ENCODE data around the gene ABCA9. TPM values are rescaled to one million over a fixed set of nuclear protein-coding genes. Genes with fewer than 3 reads are reported as not detected.

ABCA9 gene
- total RNA-seq, 1 donor from 2014 or later: 0.16 TPM

DNA sequence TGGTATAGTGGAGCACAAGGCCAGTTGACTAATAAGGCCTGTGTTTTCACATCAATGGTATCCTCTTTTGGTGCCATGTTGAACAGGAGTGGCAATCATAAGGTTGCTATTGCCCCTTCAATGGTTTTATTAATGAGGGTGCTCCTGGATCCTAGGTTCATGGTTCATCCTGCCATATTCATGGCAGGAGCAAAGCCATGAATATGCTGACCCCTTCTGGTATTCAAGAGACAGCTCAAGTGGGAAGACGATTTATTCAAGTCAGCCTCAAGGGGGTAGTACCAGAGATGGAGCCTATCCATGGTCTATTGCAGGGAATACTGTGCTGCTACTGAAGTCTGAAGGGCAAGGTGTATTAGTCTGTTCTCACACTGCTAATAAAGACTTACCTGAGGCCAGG, 2.6 kb downstream of the ABCA9 start:
- no peaks in the 10 kb centered on the region for H3K79me2 ChIP-seq (ENCODE audit: insufficient read depth, low read length)
- no peak for TF ChIP-seq CTCF (IDR thresholded peaks at IDR 0.05; ENCODE audit: insufficient read depth, low read depth, low read length)
- no peak for TF ChIP-seq EZH2 (IDR thresholded peaks at IDR 0.05; ENCODE audit: insufficient read depth, low read length)
- no peak overlapping the region for H2AFZ ChIP-seq (ENCODE audit: low read depth, low read length)
- DNase-seq (ENCODE audit: low read depth) (no peak), FAIRE-seq (no peak)
- no peak overlapping the region for H3K27ac ChIP-seq (ENCODE audit: low read depth, low read length)
- no peak overlapping the region for H3K27ac Mint-ChIP-seq (ENCODE audit: unreplicated experiment)
- no peaks in the 10 kb centered on the region for H3K36me3 Mint-ChIP-seq (ENCODE audit: low read depth, unreplicated experiment)
- H3K4me1 ChIP-seq (ENCODE audit: insufficient read depth, low read length): no peaks in the 10 kb centered on the region
- H3K4me2 ChIP-seq (ENCODE audit: low read length): no peak overlapping the region
- H3K4me1 Mint-ChIP-seq (ENCODE audit: low read depth, unreplicated experiment): no peaks in the 10 kb centered on the region
- H3K9me3 ChIP-seq (ENCODE audit: insufficient read depth, low read depth, low read length): no peaks in the 10 kb centered on the region
- H3K4me3 ChIP-seq (ENCODE audit: insufficient read depth, low read depth, low read length): no peak overlapping the region
- H3K27me3 ChIP-seq (ENCODE audit: insufficient read depth, low read length): no peaks in the 10 kb centered on the region
- H3K4me3 Mint-ChIP-seq (ENCODE audit: unreplicated experiment): no peak overlapping the region
- H4K20me1 ChIP-seq (ENCODE audit: insufficient read depth, low read length): no peaks in the 10 kb centered on the region
- no peaks in the 10 kb centered on the region for H3K36me3 ChIP-seq (ENCODE audit: insufficient read depth, low read length)
- H3K9ac ChIP-seq (ENCODE audit: low read length): no peak overlapping the region
- H3K27me3 Mint-ChIP-seq (ENCODE audit: low read depth, unreplicated experiment): no peaks in the 10 kb centered on the region
- H3K9me3 Mint-ChIP-seq (ENCODE audit: unreplicated experiment): peaks cover 5% of the 10 kb centered on the region

- Histone ChIP-seq H3K36me3 (ENCODE audit: insufficient read depth, low read length) (no peaks in the 10 kb centered on the region), H3K9me3 (ENCODE audit: insufficient read depth, low read depth, low read length) (no peaks in the 10 kb centered on the region), H3K4me1 (ENCODE audit: insufficient read depth, low read length) (no peaks in the 10 kb centered on the region), H3K79me2 (ENCODE audit: insufficient read depth, low read length) (no peaks in the 10 kb centered on the region), H3K27ac (ENCODE audit: low read depth, low read length) (no peak overlapping the region), H3K9ac (ENCODE audit: low read length) (no peak overlapping the region), H3K4me3 (ENCODE audit: insufficient read depth, low read depth, low read length) (no peak overlapping the region), H4K20me1 (ENCODE audit: insufficient read depth, low read length) (no peaks in the 10 kb centered on the region), H2AFZ (ENCODE audit: low read depth, low read length) (no peak overlapping the region), H3K4me2 (ENCODE audit: low read length) (no peak overlapping the region), H3K27me3 (ENCODE audit: insufficient read depth, low read length) (no peaks in the 10 kb centered on the region)
- Mint-ChIP-seq H3K27me3 (ENCODE audit: low read depth, unreplicated experiment) (no peaks in the 10 kb centered on the region), H3K27ac (ENCODE audit: unreplicated experiment) (no peak overlapping the region), H3K4me1 (ENCODE audit: low read depth, unreplicated experiment) (no peaks in the 10 kb centered on the region), H3K36me3 (ENCODE audit: low read depth, unreplicated experiment) (no peaks in the 10 kb centered on the region), H3K4me3 (ENCODE audit: unreplicated experiment) (no peak overlapping the region), H3K9me3 (ENCODE audit: unreplicated experiment) (peaks cover 5% of the 10 kb centered on the region)
- TF ChIP-seq EZH2 (IDR thresholded peaks at IDR 0.05; ENCODE audit: insufficient read depth, low read length) (no peak), CTCF (IDR thresholded peaks at IDR 0.05; ENCODE audit: insufficient read depth, low read depth, low read length) (no peak)
- FAIRE-seq (no peak), DNase-seq (ENCODE audit: low read depth) (no peak)
Observed at GRCh38 chr17:69057280-69057679, 3.4 kb downstream of the ABCA9 start.

GRCh38 chr17:69056179-69056823, 4.4 kb downstream of the ABCA9 start:
- Mint-ChIP-seq H3K9me3 (ENCODE audit: unreplicated experiment) (peaks cover 5% of the 10 kb centered on the region), H3K27me3 (ENCODE audit: low read depth, unreplicated experiment) (no peaks in the 10 kb centered on the region), H3K27ac (ENCODE audit: unreplicated experiment) (no peak overlapping the region), H3K4me1 (ENCODE audit: low read depth, unreplicated experiment) (no peaks in the 10 kb centered on the region), H3K36me3 (ENCODE audit: low read depth, unreplicated experiment) (no peaks in the 10 kb centered on the region), H3K4me3 (ENCODE audit: unreplicated experiment) (no peak overlapping the region)
- no peak for FAIRE-seq
- H3K27ac ChIP-seq (ENCODE audit: low read depth, low read length): no peak overlapping the region
- TF ChIP-seq CTCF (IDR thresholded peaks at IDR 0.05; ENCODE audit: insufficient read depth, low read depth, low read length): no peak
- no peak for TF ChIP-seq EZH2 (IDR thresholded peaks at IDR 0.05; ENCODE audit: insufficient read depth, low read length)
- H3K36me3 ChIP-seq (ENCODE audit: insufficient read depth, low read length): no peaks in the 10 kb centered on the region
- H3K9ac ChIP-seq (ENCODE audit: low read length): no peak overlapping the region
- H3K27me3 ChIP-seq (ENCODE audit: insufficient read depth, low read length): no peaks in the 10 kb centered on the region
- no peaks in the 10 kb centered on the region for H4K20me1 ChIP-seq (ENCODE audit: insufficient read depth, low read length)
- H3K4me3 ChIP-seq (ENCODE audit: insufficient read depth, low read depth, low read length): no peak overlapping the region
- no peak for DNase-seq (ENCODE audit: low read depth)
- no peak overlapping the region for H2AFZ ChIP-seq (ENCODE audit: low read depth, low read length)
- H3K9me3 ChIP-seq (ENCODE audit: insufficient read depth, low read depth, low read length): no peaks in the 10 kb centered on the region
- H3K4me1 ChIP-seq (ENCODE audit: insufficient read depth, low read length): no peaks in the 10 kb centered on the region
- no peaks in the 10 kb centered on the region for H3K79me2 ChIP-seq (ENCODE audit: insufficient read depth, low read length)
- H3K4me2 ChIP-seq (ENCODE audit: low read length): no peak overlapping the region
